ENCODE results near the gene TTC7B.

TTC7B gene

GRCh38 chr14:90750191-90750590 lies 66.0 kb downstream of the TTC7B start:
- H3K27ac ChIP-seq: no peak overlapping the region
- TF ChIP-seq ZFX (IDR thresholded peaks at IDR 0.05) (no peak), CTCF (conservative IDR thresholded peaks at IDR 0.05) (no peak)

- TF ChIP-seq ZFX (IDR thresholded peaks at IDR 0.05) (no peak), CTCF (conservative IDR thresholded peaks at IDR 0.05) (no peak)
- H3K27ac ChIP-seq: no peak overlapping the region
Measured at GRCh38 chr14:90747909-90748308, 68.3 kb downstream of the TTC7B start.

- no peak overlapping the region for H3K27ac ChIP-seq
- no peak for TF ChIP-seq ZFX (IDR thresholded peaks at IDR 0.05)
- no peak for TF ChIP-seq CTCF (conservative IDR thresholded peaks at IDR 0.05)
Measured at GRCh38 chr14:90743826-90744225, 72.4 kb downstream of the TTC7B start.

GRCh38 chr14:90743425-90743824 lies 72.8 kb downstream of the TTC7B start:
- no peak overlapping the region for H3K27ac ChIP-seq
- TF ChIP-seq ZFX (IDR thresholded peaks at IDR 0.05) (no peak), CTCF (conservative IDR thresholded peaks at IDR 0.05) (no peak)

- TF ChIP-seq CTCF (conservative IDR thresholded peaks at IDR 0.05): no peak
- TF ChIP-seq ZFX (IDR thresholded peaks at IDR 0.05): no peak
- no peak overlapping the region for H3K27ac ChIP-seq
Measured at GRCh38 chr14:90742729-90743128, 73.5 kb downstream of the TTC7B start.

- no peak overlapping the region for H3K27ac ChIP-seq
- TF ChIP-seq ZFX (IDR thresholded peaks at IDR 0.05) (no peak), CTCF (conservative IDR thresholded peaks at IDR 0.05) (no peak)
Measured at GRCh38 chr14:90742252-90742651, 74.0 kb downstream of the TTC7B start.

GRCh38 chr14:90741682-90741946 lies 74.6 kb downstream of the TTC7B start:
- TF ChIP-seq CTCF (conservative IDR thresholded peaks at IDR 0.05): no peak
- TF ChIP-seq ZFX (IDR thresholded peaks at IDR 0.05): no peak
- no peak overlapping the region for H3K27ac ChIP-seq

Measured in C4-2B (cell line).